Left colon (tissue), 2 donors: ENCODE measurements around the gene BCL2L12. TPM values are rescaled to one million over a fixed set of nuclear protein-coding genes. Genes with fewer than 3 reads are reported as not detected.
A peak's percentile ranks its signal among the peaks of the same experiment; 100 is the strongest.

Experiments
- ATAC-seq: fragments of 200-7000 bp; cut with Tn5 transposase; one replicate; pipeline ENCODE4 v1.9.1; 2020; ENCODE audit warnings: mild to moderate bottlenecking, moderate library complexity
- DNase-seq, 2 donors: peaks; one replicate each; pipeline ENCODE4 v3.0.0-alpha.2; 2020
- intact Hi-C, 2 donors: fragments of 100-400 bp; cut with DNase I in 1 of 2; cut with micrococcal nuclease in 1 of 2; formaldehyde crosslinking; loops; one replicate each; pipeline versions ENCODE4 v1.11.2 to v1.14.0; 2022; cut with DNase I, micrococcal nuclease
- total RNA-seq, 2 donors: library from RNA; stranded (reverse); fragmentation: NEBNext Ultra II Directional; extraction: Animal tissue kit (Norgen Biotek cat#: 25700); gene quantifications; one replicate each; pipeline ENCODE4 v1.2.1, GENCODE V29; 2021
- donor health status: DM: no; HTN: no; CAD: no.
- donor health status: DM: yes; HTN: yes; CAD: no.

BCL2L12 gene
- total RNA-seq, 2 donors from 2014 or later = 13.8 to 14.9 TPM

- peak; percentile 100 for DNase-seq
- intact Hi-C loops = no loop called here
- ATAC-seq = peak; percentile 63
These were observed 25.4 kb upstream of the BCL2L12 start, which contains the start of gene RRAS for GRCh38 chr19:49640113-49640898. Gene RRAS, minus strand, starts transcription at chr19:49640143. Its CDS starts 45 bp downstream, at chr19:49640098.

GRCh38 chr19:49641688-49642491, 23.8 kb upstream of the BCL2L12 start, which contains the start of gene SCAF1:
Gene SCAF1, plus strand, starts transcription at chr19:49642209. Its CDS starts 2,818 bp downstream, at chr19:49645027.
- peak; percentile 68 for ATAC-seq
- peak; percentile 99 for DNase-seq
- intact Hi-C loops = no loop called here

GRCh38 chr19:49642492-49643035, 23.2 kb upstream of the BCL2L12 start:
- ATAC-seq (no peak), DNase-seq (no peak)

GRCh38 chr19:49643466-49643865, 22.3 kb upstream of the BCL2L12 start:
- DNase-seq (no peak), ATAC-seq (no peak)
- intact Hi-C loops = no loop called here

More at GRCh38 chr19:49642492-49643035, 23.2 kb upstream of the BCL2L12 start:
- intact Hi-C loops = no loop called here

- intact Hi-C loops = no loop called here
- DNase-seq (no peak), ATAC-seq (no peak)
These were observed 20.1 kb upstream of the BCL2L12 start for GRCh38 chr19:49645592-49645991.

- intact Hi-C loops = no loop called here
- ATAC-seq (no peak), DNase-seq (no peak)
These were observed 19.7 kb upstream of the BCL2L12 start for GRCh38 chr19:49645995-49646394.

- no peak for ATAC-seq
- no peak for DNase-seq
- intact Hi-C loops = no loop called here
These were observed 19.1 kb upstream of the BCL2L12 start for GRCh38 chr19:49646586-49646985.

DNA sequence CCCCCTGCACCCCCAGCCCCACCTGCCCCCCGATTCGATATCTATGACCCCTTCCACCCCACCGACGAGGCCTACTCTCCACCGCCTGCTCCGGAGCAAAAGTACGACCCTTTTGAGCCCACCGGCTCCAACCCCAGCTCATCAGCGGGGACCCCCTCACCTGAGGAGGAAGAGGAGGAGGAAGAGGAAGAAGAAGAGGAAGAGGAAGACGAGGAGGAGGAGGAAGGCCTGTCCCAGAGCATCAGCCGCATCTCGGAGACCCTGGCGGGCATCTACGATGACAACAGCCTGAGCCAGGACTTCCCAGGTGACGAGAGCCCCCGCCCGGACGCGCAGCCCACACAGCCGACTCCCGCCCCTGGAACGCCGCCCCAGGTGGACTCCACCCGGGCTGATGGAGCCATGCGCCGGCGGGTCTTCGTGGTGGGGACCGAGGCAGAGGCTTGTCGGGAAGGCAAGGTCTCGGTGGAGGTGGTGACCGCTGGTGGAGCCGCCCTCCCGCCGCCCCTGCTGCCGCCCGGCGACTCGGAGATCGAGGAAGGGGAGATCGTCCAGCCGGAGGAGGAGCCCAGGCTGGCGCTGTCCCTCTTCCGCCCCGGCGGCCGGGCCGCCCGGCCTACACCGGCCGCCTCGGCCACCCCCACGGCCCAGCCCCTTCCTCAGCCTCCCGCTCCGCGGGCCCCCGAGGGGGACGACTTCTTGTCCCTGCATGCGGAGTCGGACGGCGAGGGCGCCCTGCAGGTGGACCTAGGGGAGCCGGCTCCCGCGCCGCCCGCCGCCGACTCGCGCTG, 14.5 kb upstream of the BCL2L12 start:
- ATAC-seq (no peak), DNase-seq (no peak)
- intact Hi-C loops = no loop called here

GRCh38 chr19:49651820-49652550, 13.7 kb upstream of the BCL2L12 start:
- intact Hi-C loops = no loop called here
- ATAC-seq (no peak), DNase-seq (no peak)

DNA sequence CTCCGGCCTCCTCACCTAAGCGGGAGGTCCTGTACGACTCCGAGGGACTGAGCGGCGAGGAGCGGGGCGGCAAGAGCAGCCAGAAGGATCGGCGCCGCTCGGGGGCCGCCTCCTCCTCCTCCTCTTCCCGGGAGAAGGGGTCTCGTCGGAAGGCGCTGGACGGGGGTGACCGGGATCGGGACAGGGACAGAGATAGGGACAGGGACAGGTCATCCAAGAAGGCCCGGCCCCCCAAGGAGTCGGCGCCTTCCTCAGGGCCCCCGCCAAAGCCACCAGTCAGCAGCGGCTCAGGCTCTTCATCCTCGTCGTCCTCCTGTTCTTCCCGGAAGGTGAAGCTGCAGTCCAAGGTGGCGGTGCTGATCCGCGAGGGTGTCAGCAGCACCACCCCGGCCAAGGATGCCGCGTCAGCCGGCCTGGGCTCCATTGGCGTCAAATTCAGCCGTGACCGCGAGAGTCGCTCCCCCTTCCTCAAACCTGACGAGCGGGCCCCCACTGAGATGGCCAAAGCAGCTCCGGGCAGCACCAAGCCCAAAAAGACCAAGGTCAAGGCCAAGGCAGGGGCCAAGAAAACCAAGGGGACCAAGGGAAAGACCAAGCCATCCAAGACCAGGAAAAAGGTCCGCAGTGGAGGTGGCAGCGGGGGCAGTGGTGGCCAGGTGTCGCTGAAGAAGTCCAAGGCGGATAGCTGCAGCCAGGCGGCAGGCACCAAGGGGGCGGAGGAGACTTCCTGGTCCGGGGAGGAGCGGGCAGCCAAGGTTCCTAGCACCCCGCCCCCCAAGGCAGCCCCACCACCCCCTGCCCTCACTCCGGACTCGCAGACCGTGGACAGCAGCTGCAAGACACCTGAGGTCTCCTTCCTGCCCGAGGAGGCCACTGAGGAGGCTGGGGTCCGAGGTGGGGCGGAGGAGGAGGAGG, 12.9 kb upstream of the BCL2L12 start:
- no peak for DNase-seq
- ATAC-seq = no peak
- intact Hi-C loops = no loop called here

DNA sequence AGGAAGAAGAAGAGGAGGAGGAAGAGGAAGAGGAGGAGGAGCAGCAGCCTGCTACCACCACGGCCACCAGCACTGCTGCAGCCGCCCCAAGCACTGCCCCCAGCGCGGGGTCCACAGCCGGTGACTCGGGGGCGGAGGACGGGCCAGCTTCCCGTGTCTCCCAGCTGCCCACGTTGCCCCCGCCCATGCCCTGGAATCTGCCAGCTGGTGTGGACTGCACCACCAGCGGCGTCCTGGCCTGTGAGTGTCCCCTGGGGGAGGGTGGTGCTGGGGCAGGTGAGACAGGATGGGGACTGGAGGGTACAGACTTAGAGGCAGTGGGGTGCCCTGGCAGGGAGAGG, 12.3 kb upstream of the BCL2L12 start:
- DNase-seq = no peak
- intact Hi-C loops = no loop called here

DNA sequence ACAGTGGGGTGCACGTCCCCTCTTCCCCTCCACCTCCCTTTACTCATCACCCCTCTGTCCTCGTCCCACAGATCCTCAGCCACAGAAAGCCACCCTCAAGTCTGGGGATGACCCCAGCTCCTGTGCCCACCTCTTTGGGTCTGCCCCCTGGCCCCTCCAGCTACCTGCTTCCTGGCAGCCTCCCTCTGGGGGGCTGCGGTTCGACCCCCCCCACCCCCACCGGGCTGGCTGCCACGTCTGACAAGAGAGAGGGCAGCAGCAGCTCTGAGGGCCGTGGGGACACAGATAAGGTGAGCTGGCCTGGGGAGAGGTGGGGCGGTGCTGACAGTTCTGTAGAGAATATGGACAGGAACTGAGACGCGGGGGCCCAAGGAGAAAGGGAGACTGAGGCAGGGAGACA, 11.2 kb upstream of the BCL2L12 start:
- ATAC-seq = no peak
- DNase-seq = no peak
- intact Hi-C loops = no loop called here

More for the DNA sequence above, 12.3 kb upstream of the BCL2L12 start:
- no peak for ATAC-seq

- DNase-seq = no peak
- intact Hi-C loops = no loop called here
- ATAC-seq = no peak
These were observed 9.9 kb upstream of the BCL2L12 start for GRCh38 chr19:49655570-49656455.

- DNase-seq = no peak
- ATAC-seq = no peak
- intact Hi-C loops = no loop called here
These were observed 9.2 kb upstream of the BCL2L12 start for GRCh38 chr19:49656456-49657109.

GRCh38 chr19:49657493-49658138, 8.1 kb upstream of the BCL2L12 start:
- ATAC-seq = no peak
- intact Hi-C loops = no loop called here
- no peak for DNase-seq
